GM21390 (cell line): ENCODE measurements around the gene AQP5.
"Not testable (repeated sequence)": the region's sequence is repeated elsewhere in the genome, so short reads cannot be mapped to it uniquely, and the experiment has no call there.

ENCODE experiments used
- ATAC-seq: cut with Tn5 transposase; IDR thresholded peaks from one replicate; pipeline ENCODE4 v1.9.1; 2021; ENCODE audit not compliant: unreplicated experiment

AQP5 gene

DNA sequence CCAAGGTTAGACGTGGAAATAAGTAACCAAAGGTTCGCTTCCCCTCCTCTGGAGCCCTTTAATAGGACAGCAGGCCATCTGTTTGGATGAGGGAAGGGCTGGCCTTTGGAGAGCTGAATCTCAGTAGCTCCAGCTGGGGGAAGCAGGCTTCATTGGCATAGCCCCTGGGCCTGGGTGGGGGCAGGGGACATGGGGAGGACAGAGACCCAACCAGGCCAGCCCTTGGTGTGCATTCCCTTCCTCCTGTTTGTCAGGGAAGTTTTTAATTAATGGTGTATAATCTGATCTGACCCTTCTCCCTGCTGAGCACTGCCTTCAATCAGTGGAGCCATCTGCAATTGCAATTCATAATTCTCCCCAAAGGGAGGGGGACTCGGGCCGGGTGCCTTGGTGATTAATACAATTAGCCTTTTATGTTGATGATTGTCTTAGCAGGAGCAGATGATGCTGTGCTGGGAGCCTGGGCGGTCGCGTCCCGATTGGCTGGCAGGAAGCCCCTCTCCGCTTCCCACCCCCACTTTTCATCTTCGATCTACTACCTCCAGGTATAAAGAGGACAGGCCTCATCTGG, 17.4 kb downstream of the AQP5 start:
- no peak for ATAC-seq

DNA sequence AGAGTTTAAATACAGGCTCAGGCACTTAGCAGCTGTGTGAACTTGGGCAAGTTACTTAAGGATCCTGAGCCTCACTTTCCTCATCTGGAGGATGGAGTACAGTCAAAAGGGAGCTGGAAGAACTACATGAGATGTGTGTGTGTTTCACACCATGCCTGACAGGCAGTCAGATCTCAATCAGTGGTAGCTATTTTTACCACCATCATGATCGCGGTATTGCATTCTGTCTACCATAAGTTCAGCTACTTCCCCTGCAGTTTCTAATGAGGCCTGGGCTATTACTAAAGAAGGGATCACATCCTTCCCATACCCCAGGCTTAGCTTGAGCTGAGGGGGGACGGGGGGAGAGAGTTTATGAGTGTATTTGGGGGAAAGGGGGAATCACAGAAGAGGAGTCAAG, 18.1 kb downstream of the AQP5 start:
- no peak for ATAC-seq

DNA sequence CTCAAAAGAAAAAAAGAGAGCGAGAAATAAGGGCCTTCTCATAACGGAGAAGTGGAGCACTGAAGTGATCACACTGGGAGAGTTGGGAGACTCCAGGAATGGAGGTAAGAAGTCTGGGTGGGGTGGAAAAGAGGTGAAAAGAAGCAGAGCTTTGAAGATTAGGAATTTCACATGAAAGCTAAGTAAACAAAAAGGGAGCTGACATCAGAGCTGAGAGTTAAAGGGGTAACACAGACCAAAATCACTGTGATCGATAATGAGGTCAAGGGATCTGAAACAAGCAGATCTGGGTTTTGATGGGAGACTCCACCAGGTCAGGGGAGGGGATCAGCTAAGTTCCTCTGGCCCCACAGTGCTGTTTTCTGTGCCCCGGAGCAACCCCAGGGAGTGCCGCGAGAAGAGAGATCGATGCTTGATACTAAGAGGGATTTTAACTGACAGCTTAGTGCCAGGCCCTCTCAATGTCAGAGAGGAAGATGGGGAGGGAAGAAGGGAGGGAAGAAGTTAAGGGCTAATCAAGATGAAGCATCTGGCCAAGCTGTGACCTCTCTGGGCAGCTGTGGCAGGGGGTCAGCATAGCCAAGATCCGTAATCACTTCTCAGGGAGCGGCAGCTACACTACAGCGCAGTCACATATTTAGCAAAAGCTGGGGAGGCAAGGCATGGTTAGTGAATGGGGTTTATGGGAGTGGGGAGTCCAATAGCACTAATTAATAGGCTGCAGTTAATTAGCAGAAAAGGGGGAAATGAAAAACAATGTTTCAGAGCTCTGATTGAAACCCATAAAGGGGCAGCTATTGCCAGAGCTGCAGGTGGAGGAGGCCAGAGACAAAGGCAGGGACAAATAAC, 19.1 kb downstream of the AQP5 start:
- ATAC-seq = no peak

DNA sequence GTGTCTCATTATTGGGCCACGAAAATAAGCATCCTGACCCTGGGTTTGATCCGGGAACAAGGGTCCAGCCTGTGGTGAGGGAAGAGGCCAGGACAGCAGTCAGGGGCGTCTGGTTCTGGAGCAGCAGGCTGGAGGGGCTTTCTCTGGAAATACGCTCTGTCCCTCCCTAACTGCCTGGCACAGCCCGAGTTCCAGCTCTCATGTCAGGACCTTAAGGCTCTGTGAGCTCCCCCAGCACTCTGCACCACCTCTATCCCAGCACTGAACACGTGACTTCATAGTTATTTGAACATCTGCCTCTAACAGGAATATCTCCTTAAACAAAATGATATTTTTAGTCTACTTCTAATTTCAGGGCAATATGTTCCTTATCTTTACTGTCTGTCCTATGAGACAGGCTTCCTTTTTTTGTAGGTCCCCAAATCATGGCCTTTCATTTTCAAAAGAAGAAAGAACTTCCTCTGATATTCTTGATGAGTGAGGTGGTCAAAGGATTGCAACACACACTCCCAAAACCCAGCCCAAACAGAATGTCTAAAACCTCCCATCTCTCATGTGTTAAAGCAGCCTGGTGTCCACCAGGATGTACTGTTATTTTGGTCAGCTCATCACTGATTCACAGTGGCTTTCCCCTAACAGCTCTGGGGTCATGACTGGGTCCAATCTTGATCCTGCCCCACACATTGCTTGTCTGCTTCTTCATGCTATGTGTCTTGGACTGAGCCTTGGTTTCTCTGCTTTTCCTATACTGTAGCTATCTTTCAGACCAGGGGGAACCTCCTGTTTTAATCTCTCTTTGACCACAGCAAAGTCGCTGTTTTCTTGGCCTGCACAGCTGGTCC, 20.8 kb downstream of the AQP5 start:
- no peak for ATAC-seq

DNA sequence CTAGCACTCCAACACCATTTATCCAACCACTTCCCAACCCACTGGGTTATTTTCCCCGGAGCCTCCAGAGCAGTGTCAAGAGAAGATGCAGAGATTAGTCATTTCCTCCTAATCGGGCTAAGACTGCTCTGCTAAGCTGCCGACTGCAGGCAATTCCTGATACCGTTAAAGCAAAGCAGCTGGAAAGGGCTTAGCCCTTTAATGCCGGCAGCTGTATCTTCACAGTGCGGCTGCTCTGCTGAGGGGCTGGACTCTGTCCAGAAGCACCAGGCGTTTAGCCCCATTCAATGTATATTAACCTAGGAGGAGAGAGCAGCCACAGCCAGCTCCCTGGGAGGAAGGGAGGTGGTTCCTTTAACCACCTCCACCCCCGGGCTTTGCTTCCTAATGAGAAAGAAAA, 22.2 kb downstream of the AQP5 start:
- no peak for ATAC-seq

DNA sequence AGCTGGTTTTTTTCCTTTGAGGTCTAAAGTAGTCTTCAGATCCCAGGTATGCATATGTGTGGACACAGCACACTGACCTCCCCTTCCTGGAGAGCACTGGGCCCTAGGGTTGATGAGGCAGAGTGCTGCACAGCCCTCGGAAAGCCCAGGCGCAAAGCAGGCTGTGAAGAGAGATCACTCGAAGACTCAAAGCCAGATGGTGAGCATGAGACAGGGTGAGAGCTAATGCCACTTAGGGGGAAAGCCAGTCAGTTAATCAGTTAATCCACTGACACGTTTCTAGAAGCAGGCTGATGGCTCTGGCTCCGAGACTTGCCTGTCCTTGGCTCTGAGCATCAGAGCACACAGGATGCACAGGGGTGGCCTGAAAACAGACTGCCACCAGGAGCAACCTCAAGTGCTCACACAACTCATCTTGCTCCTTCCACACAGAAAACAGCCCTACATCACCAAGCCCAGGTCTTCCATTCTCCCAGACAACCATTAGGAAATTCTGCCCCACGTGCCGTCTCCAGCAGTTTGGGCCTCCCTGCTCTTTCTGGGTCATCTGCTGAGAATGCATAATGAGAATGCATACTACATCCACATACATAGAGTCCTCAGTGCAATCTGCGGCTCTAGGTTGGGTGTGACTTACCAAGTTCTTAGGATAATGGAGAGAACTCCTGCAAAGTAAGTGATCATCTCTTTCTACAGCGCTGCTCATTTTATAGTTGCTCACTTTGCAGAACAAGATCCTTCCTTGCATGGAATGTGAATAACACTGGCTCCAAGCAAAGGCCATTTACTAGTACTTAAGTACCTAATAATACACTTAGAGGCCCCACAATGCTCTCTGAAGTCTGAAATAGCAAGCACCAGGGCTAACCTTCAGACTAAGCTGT, 23.0 kb downstream of the AQP5 start:
- ATAC-seq = no peak

DNA sequence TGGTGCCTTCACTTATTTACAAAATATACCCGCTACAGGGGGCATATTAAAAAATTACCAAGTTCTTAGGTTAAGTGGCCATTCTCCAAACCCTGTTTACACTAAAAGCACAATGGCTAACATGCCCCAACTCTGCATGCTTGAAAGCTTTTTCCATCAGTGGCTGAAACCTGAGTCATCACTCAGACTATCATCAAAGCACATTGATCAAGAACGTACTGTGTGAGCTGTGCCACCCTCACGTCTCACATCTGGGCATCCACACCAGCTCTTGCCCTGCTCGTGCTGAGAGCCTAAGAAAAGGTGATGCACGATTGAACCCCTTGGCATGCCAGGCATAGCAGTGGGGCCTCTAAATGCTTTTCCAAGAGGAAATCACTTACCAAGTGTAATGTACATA, 24.3 kb downstream of the AQP5 start:
- no peak for ATAC-seq

DNA sequence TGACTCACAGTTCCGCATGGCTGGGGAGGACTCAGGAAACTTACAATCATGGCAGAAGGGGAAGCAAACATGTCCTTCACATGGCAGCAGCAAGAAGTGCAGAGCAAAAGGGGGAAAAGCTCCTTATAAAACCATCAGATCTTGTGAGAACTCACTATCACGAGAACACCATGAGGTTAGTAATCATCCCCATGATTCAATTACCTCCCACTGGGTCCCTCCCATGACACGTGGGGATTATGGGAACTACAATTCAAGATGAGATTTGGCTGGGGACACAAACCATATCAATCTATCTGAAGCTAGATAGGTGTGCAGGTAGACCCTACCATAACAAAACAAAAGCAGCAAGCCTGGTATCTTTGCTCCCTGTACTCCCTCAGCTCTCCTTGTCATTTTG, 24.8 kb downstream of the AQP5 start:
- ATAC-seq = not testable (repeated sequence)

DNA sequence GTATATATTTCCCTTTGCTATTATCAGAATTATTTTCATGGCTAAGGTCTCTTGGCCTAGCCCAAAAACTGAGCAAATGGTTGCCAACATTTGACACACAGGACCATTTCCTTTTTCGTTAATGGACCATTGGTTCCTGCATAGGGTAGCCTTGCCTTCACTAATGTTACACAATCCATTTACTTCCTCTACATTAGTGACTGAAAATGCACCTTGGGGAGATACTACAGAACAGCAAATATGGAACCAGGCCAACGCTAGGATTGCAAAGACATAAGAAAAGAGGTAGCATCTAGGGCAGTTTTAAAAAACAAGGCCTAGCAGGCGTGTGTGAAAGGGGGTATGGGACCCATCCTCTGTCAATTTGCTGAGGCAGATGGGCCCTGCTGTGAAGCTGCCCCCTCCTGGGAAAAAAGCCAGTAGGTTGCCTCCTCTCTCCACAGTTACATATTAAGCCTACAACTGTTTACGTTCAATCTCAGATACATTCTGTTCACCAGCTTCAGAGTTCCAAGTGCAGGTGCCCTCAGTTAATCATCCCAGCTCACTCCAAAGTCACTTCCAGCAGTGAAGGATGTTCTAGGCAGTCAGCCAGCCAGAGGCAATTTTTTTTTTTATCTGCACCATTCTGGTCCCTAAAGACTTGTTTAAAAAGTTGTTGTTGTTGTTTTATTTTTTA, 26.1 kb downstream of the AQP5 start:
- ATAC-seq = no peak

DNA sequence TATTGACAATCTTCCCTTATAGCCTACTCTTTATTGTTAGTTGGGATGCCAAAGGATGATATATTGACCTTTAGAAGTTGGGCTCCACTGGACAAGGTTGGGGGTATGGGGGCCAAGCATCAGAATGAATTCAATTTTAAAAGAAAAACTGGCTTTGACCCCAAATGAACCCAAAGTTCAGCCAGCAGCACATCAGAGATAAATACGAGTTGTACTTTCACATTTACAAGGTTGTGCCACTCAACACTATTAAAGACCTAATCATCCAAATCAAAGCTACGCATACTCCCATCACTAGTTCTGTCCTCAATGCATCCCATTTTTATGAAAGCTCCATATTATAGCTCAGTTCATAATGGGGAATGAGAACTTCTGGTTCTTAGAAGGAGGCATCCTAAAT, 27.7 kb downstream of the AQP5 start:
- not testable (repeated sequence) for ATAC-seq

DNA sequence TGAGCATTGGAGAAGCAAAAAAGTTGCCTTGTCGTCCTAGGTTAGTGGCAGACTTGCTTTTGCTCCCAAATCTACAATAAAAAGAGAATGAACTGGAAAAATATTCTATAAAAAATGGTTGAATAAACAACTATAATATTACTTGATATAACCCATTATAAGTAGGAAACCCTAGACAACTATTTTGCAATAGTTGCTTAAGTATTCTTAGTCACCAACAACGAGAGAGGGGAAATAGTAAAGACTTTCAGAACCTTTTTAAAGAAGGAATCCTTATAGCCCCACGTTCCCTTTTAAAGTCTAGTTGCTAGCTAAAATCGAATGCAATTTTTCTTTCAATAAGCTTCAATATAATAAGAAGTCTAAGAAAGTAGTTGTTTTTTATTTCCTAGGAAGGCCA, 28.6 kb downstream of the AQP5 start:
- ATAC-seq = no peak

DNA sequence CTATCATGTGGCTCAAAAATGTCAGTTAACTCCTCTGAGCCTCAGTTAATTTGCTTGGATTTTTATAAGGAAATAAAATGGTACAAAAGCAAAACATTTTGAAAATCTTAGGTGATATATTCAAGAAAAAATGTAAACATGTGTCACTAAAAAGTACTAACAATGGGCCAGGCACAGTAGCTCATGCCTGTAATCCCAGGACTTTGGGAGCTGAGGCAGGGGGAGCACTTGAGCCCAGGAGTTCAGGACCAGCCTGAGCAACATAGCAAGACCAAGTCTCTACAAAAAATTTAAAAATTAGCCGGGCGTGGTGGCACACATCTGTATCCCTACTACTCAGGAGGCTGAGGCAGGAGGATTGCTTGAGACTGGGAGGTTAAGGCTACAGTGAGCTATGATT, 36.8 kb downstream of the AQP5 start:
- no peak for ATAC-seq

DNA sequence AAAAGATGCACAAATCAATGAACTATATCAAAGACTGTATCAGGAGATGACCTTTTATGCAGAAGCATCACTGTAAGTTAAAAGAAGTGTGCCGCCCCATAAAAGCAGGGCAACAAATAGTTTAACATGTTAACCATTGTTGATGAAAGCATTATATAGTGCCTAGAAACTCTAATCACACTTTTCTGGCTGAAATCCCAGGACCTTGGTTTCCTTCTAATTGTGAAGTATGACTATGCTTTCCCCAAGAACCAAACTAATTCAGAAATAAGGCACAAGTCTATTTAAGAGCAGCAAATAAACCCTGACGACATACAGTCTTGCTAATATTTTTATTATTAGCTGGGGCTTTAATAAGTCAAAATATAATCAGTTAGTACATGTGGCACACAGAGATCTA, 41.9 kb downstream of the AQP5 start:
- no peak for ATAC-seq

DNA sequence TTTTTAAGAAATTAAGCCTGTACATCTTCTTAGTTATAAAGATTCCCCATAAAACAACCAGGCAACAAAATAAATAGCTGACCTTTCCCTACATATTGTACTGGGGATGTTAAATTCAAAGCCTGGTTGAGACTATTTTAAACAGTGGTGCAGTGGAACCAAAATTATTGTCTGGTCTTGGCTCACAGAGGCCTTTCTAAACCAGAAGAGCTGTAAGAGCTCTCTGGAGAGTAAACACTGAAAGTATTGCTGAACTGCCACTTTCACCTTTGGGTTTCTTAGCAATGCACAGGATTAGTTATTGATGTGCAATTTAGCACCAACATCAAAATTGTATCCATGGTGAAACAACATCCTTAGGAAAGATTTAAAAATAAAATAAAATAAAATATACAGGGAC, 43.0 kb downstream of the AQP5 start:
- no peak for ATAC-seq

DNA sequence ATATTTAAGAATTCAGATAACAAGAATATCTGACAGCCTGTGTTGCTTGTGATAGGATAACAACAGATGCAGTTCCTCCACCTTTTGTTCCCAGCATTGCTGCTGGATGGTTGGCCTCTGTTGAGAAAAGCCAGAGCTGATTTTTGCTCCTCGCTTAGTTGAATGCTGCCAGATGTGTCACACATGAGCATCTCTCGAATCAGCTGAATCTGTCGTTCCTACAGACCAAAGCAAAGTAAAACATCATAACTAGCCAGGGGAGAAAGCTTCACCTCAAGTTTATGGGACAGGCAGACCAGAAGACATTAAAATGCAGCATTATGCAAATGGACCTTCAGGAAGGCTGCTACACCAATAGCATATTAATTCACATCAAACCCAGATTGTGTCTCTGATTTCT, 43.5 kb downstream of the AQP5 start:
- ATAC-seq = no peak

DNA sequence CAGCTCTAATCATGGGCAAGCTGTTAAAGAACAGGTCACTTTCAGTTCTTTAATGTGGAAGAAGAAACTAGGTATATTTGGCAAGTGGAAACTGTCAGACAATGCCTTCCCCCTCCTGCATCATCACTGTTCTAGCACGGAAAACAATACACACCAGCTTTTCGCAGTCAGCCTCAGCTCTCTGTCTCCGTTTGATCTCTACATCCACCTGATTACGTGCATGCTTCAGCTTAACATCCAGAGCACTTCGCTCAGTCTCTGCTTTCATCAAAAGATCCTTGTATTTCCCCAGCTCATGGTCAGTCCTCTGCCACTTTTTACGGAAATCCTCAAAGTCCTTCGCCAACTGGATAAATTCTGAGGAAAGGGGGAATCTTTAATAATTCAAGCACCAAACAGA, 44.6 kb downstream of the AQP5 start:
- ATAC-seq = no peak

DNA sequence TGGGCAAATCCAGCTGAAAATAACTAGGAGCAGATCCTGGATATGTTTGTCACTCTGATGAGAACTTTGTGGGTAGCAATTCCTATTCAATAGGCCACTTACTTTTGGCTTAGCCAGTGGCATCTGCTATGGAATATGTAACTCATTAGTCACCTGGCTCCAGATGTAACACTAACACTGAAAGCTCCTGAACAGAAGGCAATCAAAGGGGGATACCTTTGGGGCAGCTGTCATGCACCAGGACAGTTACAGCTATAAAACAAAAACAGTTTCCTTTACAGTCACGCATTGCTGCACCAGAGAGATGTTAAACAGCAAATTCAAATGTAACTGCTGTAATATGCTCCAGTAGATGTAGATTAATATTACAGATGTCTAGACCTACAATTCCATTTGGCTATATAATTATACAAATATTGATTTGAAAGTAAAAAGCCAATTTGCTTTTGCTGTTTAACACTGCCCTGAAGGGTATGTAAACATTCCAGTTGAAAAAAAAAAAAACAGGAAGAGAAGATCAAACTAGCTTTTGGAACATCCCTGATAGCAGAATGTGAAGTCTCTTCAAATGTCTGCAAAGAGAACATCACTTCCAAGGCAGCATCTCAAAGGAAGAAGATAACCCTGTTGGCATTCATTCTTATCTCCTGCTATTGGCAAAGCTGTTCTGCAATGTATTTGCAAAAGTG, 45.2 kb downstream of the AQP5 start:
- no peak for ATAC-seq

DNA sequence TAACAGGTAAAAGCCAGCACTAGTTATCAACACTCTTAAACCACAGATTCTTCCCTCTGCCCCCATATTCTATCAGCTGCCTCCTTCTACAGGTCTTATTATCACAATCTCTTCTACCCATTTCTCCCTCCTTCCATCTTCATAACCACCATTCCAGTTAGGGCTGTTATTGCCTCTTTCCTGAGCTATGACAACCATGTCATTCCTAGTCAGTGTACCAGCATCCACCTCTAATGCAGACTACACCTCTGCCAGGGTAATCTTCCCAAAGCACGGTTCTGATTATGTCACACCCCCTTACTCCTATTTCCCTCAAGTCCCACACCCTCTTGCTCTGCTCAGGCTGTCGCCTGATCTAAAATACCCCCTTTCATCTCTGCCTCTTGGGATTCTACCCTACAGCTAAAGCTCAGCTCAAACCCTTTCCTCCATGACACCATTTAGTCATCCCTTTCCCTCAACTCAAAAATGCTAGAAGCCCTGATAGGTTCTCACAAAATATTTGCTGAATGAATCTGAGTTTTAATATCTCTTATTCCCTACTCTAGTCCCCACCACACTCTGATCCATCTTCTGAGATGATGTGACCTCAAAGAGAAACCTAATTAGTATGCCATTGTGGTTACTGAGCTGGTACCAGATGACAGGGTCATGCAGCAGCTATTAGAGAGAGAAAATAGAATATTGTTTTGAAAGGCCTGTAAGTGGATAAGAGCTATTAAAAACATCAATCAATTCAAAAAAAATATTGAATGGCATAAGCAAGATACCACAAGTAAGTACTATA, 51.9 kb downstream of the AQP5 start:
- no peak for ATAC-seq

DNA sequence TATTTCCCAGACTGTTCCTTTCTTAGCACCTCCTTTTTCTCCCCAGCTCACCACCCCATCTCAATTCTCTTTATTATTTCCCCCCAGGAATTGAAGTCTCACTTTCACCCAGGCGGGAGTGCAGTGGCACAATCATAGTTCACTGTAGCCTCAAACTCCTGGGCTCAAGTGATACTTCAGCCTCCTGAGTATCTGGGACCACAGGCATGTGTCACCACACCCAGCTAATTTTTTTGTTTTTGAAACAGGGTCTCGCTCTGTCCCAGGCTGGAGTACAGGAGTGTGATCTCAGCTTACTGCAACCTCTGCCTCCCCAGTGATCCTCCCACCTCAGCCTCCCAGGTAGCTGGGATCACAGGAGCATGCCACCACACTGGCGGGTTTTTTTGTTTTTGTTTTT, 52.7 kb downstream of the AQP5 start:
- ATAC-seq = no peak
